ENCODE results near the gene REEP6. TPM values are rescaled to one million over a fixed set of nuclear protein-coding genes. Genes with fewer than 3 reads are reported as not detected.
A peak's percentile ranks its signal among the peaks of the same experiment; 100 is the strongest.

REEP6 gene
- total RNA-seq, 1 donor from 2014 or later, result 4.8 TPM

DNA sequence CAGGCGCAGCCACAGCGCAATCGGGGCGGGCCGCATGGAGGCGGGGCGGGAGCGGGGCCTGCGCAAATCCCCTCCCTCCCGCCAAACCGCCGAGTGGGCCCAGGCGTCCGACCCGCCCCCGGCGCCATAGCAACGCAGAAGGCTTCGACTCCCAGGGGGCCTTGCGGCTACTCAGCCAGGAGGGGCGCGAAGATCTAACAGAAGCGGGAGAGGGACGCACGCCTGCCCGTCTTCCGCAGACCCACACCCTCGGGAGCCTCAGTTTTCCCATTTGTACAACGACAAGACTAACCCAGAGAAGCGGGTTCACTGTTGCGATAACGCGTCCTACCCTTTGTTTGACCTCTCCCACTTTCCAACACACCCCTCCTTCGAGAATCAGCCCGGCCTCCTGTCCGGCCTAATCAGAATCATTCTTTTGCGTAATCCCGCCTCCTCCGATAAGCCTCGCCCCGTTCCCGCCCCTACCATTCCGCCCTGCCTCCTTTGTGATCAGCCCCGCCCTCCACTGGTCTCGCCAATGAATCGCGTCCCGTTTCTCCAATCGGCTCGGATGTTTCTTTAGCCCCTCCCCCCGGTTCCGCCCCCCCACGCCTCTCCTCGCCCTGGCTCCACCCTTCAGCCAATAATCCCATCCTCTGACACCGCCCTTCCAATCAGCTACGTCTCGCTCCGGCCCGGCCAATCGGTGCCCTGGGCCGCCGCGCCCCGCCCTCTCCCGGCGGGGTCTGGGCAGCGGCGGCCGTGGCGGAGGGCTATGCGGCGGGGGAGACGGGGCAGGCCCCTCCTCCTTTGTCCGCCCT is 469 bp upstream of the REEP6 start, which contains the start of gene PCSK4:
PCSK4 (minus strand) TSS at position 40 of the 803 bp plus-strand sequence; CDS start at position 36, 4 bp downstream.
- Histone ChIP-seq H3K9ac (no peak within 1 kb of the TSS), H4K20me1 (ENCODE audit: low read depth) (peaks cover 9% of the 10 kb centered on the region), H3K79me2 (ENCODE audit: low read depth) (no peaks in the 10 kb centered on the region), H3K4me1 (peaks cover 12% of the 10 kb centered on the region), H3K9me3 (ENCODE audit: low read depth) (no peaks in the 10 kb centered on the region), H3K27me3 (peaks cover 36% of the 10 kb centered on the region), H2AFZ (replicated peaks) (peak within 1 kb of the TSS; percentile 85), H3K4me3 (peak within 1 kb of the TSS; percentile 64), H3F3A (ENCODE audit: low read depth) (peaks cover 7% of the 10 kb centered on the region), H3K36me3 (no peaks in the 10 kb centered on the region), H3K27ac (no peak within 1 kb of the TSS), H3K4me2 (peak within 1 kb of the TSS; percentile 86)
- H3K4me1 Mint-ChIP-seq, result peaks cover 17% of the 10 kb centered on the region
- TF ChIP-seq, protein P1, sequence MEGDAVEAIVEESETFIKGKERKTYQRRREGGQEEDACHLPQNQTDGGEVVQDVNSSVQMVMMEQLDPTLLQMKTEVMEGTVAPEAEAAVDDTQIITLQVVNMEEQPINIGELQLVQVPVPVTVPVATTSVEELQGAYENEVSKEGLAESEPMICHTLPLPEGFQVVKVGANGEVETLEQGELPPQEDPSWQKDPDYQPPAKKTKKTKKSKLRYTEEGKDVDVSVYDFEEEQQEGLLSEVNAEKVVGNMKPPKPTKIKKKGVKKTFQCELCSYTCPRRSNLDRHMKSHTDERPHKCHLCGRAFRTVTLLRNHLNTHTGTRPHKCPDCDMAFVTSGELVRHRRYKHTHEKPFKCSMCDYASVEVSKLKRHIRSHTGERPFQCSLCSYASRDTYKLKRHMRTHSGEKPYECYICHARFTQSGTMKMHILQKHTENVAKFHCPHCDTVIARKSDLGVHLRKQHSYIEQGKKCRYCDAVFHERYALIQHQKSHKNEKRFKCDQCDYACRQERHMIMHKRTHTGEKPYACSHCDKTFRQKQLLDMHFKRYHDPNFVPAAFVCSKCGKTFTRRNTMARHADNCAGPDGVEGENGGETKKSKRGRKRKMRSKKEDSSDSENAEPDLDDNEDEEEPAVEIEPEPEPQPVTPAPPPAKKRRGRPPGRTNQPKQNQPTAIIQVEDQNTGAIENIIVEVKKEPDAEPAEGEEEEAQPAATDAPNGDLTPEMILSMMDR (IDR thresholded peaks at IDR 0.05), result no peak
- no peak for TF ChIP-seq EZH2phosphoT487 (IDR thresholded peaks at IDR 0.05)
- TF ChIP-seq EZH2 (IDR thresholded peaks at IDR 0.05), result no peak
- H3K27me3 Mint-ChIP-seq (ENCODE audit: insufficient read depth, low read depth), result peaks cover 7% of the 10 kb centered on the region
- DNase-seq (ENCODE audit: low spot score), result peak; percentile 99
- H3K4me3 Mint-ChIP-seq, result peak within 1 kb of the TSS; percentile 88
- no peaks in the 10 kb centered on the region for H3K9me3 Mint-ChIP-seq
- H3K27ac Mint-ChIP-seq, result peak within 1 kb of the TSS; percentile 99
- no peaks in the 10 kb centered on the region for H3K36me3 Mint-ChIP-seq

DNA sequence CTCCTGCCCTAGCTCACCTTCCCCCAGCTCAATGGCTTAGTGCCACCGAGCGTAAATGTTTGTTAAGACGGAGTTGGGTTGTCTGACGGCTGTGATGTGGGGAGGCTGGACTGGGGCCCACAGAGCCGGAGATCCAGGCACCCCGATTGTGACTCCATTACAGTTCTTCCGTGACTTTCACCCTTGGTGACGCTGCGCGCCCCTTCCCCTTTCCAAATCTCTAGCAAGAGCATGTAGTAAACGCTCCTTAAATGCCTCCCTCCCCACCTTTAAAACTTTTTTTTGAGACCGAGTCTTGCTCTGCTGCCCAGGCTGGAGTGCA is 829 bp downstream of the REEP6 start:
- no peak for TF ChIP-seq EZH2phosphoT487 (IDR thresholded peaks at IDR 0.05)
- TF ChIP-seq EZH2 (IDR thresholded peaks at IDR 0.05), result no peak
- TF ChIP-seq, protein P1 (IDR thresholded peaks at IDR 0.05), result no peak
- H3K9ac ChIP-seq, result no peak overlapping the region
- H3F3A ChIP-seq (ENCODE audit: low read depth), result peaks cover 7% of the 10 kb centered on the region
- peaks cover 9% of the 10 kb centered on the region for H4K20me1 ChIP-seq (ENCODE audit: low read depth)
- Mint-ChIP-seq H3K36me3 (peaks cover 1% of the 10 kb centered on the region), H3K4me1 (peaks cover 21% of the 10 kb centered on the region), H3K27me3 (ENCODE audit: insufficient read depth, low read depth) (peaks cover 11% of the 10 kb centered on the region), H3K27ac (no peak overlapping the region), H3K4me3 (peak overlapping the region; percentile 84), H3K9me3 (no peaks in the 10 kb centered on the region)
- peaks cover 36% of the 10 kb centered on the region for H3K27me3 ChIP-seq
- no peaks in the 10 kb centered on the region for H3K79me2 ChIP-seq (ENCODE audit: low read depth)
- H3K4me2 ChIP-seq, result peak overlapping the region; percentile 86
- no peak for DNase-seq (ENCODE audit: low spot score)
- no peak overlapping the region for H2AFZ ChIP-seq (replicated peaks)
- H3K4me3 ChIP-seq, result peak overlapping the region; percentile 56
- H3K9me3 ChIP-seq (ENCODE audit: low read depth), result no peaks in the 10 kb centered on the region
- H3K27ac ChIP-seq, result no peak overlapping the region
- peaks cover 12% of the 10 kb centered on the region for H3K4me1 ChIP-seq
- H3K36me3 ChIP-seq, result no peaks in the 10 kb centered on the region

DNA sequence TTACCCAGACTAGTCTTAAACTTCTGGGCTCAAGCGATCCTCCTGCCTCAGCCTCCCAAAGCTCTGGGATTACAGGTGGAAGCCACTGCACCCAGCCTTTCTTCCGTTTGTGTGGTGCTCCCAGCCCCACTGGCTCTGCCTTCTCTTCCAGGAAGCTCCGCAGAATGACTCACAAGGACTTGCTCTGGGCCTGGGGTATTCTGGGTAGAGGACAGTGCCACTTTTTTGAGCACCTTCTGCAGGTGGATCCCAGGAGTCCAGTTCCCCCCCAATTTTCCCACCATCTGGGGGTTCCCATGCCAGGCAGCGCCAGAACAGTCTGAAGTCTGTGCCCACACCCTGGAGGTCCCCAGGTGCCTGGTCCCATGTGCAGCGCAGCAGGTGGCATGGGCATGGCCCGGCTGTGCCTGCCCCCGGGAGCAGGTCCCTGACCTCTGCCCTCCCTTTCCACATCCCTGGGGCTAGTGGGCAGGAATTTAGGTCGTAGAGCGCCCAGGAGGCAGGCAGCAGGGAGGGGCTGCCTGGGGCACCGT is 1.6 kb downstream of the REEP6 start:
- no peak for DNase-seq (ENCODE audit: low spot score)
- H3K9me3 ChIP-seq (ENCODE audit: low read depth), result no peaks in the 10 kb centered on the region
- Mint-ChIP-seq H3K4me1 (peaks cover 22% of the 10 kb centered on the region), H3K9me3 (no peaks in the 10 kb centered on the region), H3K27me3 (ENCODE audit: insufficient read depth, low read depth) (peaks cover 13% of the 10 kb centered on the region), H3K36me3 (peaks cover 1% of the 10 kb centered on the region), H3K27ac (no peak overlapping the region), H3K4me3 (peak overlapping the region; percentile 84)
- H3K9ac ChIP-seq, result no peak overlapping the region
- H3K27ac ChIP-seq, result no peak overlapping the region
- H3K27me3 ChIP-seq, result peaks cover 36% of the 10 kb centered on the region
- no peaks in the 10 kb centered on the region for H3K79me2 ChIP-seq (ENCODE audit: low read depth)
- H3F3A ChIP-seq (ENCODE audit: low read depth), result peaks cover 7% of the 10 kb centered on the region
- H2AFZ ChIP-seq (replicated peaks), result no peak overlapping the region
- no peaks in the 10 kb centered on the region for H3K36me3 ChIP-seq
- TF ChIP-seq EZH2phosphoT487 (IDR thresholded peaks at IDR 0.05), result no peak
- TF ChIP-seq, protein P1 (IDR thresholded peaks at IDR 0.05), result no peak
- TF ChIP-seq EZH2 (IDR thresholded peaks at IDR 0.05), result no peak
- no peak overlapping the region for H3K4me3 ChIP-seq
- H3K4me1 ChIP-seq, result peaks cover 12% of the 10 kb centered on the region
- peaks cover 9% of the 10 kb centered on the region for H4K20me1 ChIP-seq (ENCODE audit: low read depth)
- H3K4me2 ChIP-seq, result no peak overlapping the region
